PC-3 (cell line): ENCODE results near the gene LAMA3. TPM values are rescaled to one million over a fixed set of nuclear protein-coding genes. Genes with fewer than 3 reads are reported as not detected.

Source experiments
- ATAC-seq: fragments of 200-7000 bp; cut with Tn5 transposase; 2 replicates; pipeline ENCODE4 v1.9.1; 2020; ENCODE audit warnings: mild to moderate bottlenecking, moderate library complexity
- BruUV-seq: library from RNA; stranded (reverse); fragments of 400-500 nt; replicated peaks from 2 replicates; lab custom pipeline; 2021; lab: Mats Ljungman, UMichigan
- CTCF ChIA-PET: fragments of 300-600 bp; sonication (Branson Sonifier 250); formaldehyde crosslinking; loops from one replicate; lab custom pipeline; 2022; ENCODE audit warnings: antibody characterized with exemption; lab: Charles Lee
- POLR2A ChIA-PET: fragments of 300-600 bp; sonication (Branson Sonifier 250); formaldehyde crosslinking; loops from one replicate; lab custom pipeline; 2022; ENCODE audit warnings: antibody characterized with exemption; ENCODE audit not compliant: unreplicated experiment; lab: Charles Lee
- DNase-seq: peaks from one replicate; pipeline ENCODE4 v3.0.0-alpha.2; 2015
- H2AFZ ChIP-seq: fragments of 300-600 bp; sonication (generic); 2 replicates; pipeline ENCODE4 v1.6.0; 2016; ENCODE audit warnings: antibody characterized with exemption, low read length
- H3F3A ChIP-seq: fragments of 300-600 bp; sonication (generic); one replicate; pipeline ENCODE4 v1.6.0; 2017; ENCODE audit warnings: antibody characterized with exemption, low read length, control low read depth, mild to moderate bottlenecking; ENCODE audit not compliant: unreplicated experiment
- H3K27ac ChIP-seq: fragments of 300-600 bp; sonication (generic); 2 replicates; pipeline ENCODE4 v1.5.1; 2016; ENCODE audit warnings: mild to moderate bottlenecking, low read length
- H3K27me3 ChIP-seq: fragments of 300-600 bp; sonication (generic); 2 replicates; pipeline ENCODE4 v1.6.1; 2016; ENCODE audit warnings: low read length, mixed read lengths
- H3K36me3 ChIP-seq: fragments of 300-600 bp; sonication (generic); 2 replicates; pipeline ENCODE4 v1.6.1; 2016; ENCODE audit warnings: low read depth, mixed run types, low read length, mixed read lengths
- H3K4me1 ChIP-seq: fragments of 300-600 bp; sonication (generic); 2 replicates; pipeline ENCODE4 v1.5.1; 2016; ENCODE audit warnings: low read length; ENCODE audit not compliant: insufficient read depth
- H3K4me2 ChIP-seq: fragments of 300-600 bp; sonication (generic); 2 replicates; pipeline ENCODE4 v1.6.0; 2016; ENCODE audit warnings: low read length
- H3K4me3 ChIP-seq: fragments of 300-600 bp; sonication (generic); 2 replicates; pipeline ENCODE4 v1.5.1; 2016; ENCODE audit warnings: mild to moderate bottlenecking, low read length, mixed read lengths
- H3K79me2 ChIP-seq: fragments of 300-600 bp; sonication (generic); 2 replicates; pipeline ENCODE4 v1.6.1; 2017; ENCODE audit warnings: low read length, mixed read lengths
- H3K9ac ChIP-seq: fragments of 300-600 bp; sonication (generic); 2 replicates; pipeline ENCODE4 v1.6.0; 2016; ENCODE audit warnings: mild to moderate bottlenecking, low read length
- H3K9me2 ChIP-seq: fragments of 300-600 bp; sonication (generic); replicated peaks from 2 replicates; pipeline ENCODE4 v1.6.1; 2016; ENCODE audit warnings: mixed run types, low read length, mixed read lengths
- H3K9me3 ChIP-seq: fragments of 300-600 bp; sonication (generic); 2 replicates; pipeline ENCODE4 v1.6.1; 2016; ENCODE audit warnings: low read length, mixed read lengths
- H4K20me1 ChIP-seq: fragments of 300-600 bp; sonication (generic); 2 replicates; pipeline ENCODE4 v1.6.1; 2016; ENCODE audit warnings: low read length, mixed read lengths
- EZH2 ChIP-seq: fragments of 300-600 bp; sonication (generic); IDR thresholded peaks from one replicate; pipeline ENCODE4 v1.6.1; 2017; ENCODE audit warnings: antibody characterized with exemption, mild to moderate bottlenecking, low read length; ENCODE audit not compliant: unreplicated experiment
- EZH2phosphoT487 ChIP-seq: fragments of 300-600 bp; sonication (generic); IDR thresholded peaks from 2 replicates; pipeline ENCODE4 v1.6.1; 2018; ENCODE audit warnings: mild to moderate bottlenecking, antibody characterized with exemption, low read length, borderline replicate concordance
- intact Hi-C: fragments of 100-400 bp; cut with micrococcal nuclease; formaldehyde crosslinking; loops from 2 replicates; pipeline ENCODE4 v1.9.0; 2023
- total RNA-seq: library from RNA; depleted of rRNA; stranded (reverse); fragments of >200 nt; gene quantifications from 2 replicates; pipeline ENCODE4 v1.2.3, GENCODE V29; 2014
- TF ChIP-seq, protein P1 (sequence below): fragments of 300-600 bp; sonication (generic); conservative IDR thresholded peaks from 2 replicates; pipeline ENCODE4 v1.5.1; 2017; ENCODE audit warnings: antibody characterized with exemption, low read depth, mild to moderate bottlenecking, low read length

Gene LAMA3
- total RNA-seq, 1 experiment from 2014 or later: 224 TPM

DNA sequence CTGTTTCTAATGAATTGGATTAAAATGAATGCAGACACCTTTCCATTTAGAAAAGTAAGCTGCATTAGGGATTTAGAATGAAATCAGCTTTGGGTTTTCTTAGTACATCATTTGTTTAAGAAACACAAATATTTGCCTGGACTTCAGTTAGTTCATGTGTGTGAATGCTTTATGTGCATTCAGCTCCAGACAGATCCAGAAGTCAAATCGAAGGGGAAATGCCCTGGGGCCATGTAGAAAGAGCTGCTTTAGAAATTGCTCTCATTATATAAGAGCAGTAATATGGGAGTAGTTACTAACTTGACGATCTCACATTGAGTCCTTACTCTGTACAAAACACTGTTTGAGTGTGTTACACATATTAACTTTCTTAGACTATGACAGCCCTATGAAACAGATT, 237.3 kb downstream of the LAMA3 start:
- Histone ChIP-seq H4K20me1 (no peaks in the 10 kb centered on the region), H3F3A (no peaks in the 10 kb centered on the region), H3K4me1 (no peaks in the 10 kb centered on the region), H3K4me2 (no peak overlapping the region), H3K27me3 (no peaks in the 10 kb centered on the region), H3K9ac (no peak overlapping the region), H3K9me3 (no peaks in the 10 kb centered on the region), H3K27ac (no peak overlapping the region), H3K36me3 (peaks cover 78% of the 10 kb centered on the region), H3K9me2 (no peaks in the 10 kb centered on the region), H3K4me3 (no peak overlapping the region), H3K79me2 (no peaks in the 10 kb centered on the region), H2AFZ (no peak overlapping the region)
- DNase-seq (no peak), ATAC-seq (no peak)
- intact Hi-C loops: no loop called here
- TF ChIP-seq EZH2phosphoT487: no peak
- TF ChIP-seq EZH2: no peak
- TF ChIP-seq, protein P1, sequence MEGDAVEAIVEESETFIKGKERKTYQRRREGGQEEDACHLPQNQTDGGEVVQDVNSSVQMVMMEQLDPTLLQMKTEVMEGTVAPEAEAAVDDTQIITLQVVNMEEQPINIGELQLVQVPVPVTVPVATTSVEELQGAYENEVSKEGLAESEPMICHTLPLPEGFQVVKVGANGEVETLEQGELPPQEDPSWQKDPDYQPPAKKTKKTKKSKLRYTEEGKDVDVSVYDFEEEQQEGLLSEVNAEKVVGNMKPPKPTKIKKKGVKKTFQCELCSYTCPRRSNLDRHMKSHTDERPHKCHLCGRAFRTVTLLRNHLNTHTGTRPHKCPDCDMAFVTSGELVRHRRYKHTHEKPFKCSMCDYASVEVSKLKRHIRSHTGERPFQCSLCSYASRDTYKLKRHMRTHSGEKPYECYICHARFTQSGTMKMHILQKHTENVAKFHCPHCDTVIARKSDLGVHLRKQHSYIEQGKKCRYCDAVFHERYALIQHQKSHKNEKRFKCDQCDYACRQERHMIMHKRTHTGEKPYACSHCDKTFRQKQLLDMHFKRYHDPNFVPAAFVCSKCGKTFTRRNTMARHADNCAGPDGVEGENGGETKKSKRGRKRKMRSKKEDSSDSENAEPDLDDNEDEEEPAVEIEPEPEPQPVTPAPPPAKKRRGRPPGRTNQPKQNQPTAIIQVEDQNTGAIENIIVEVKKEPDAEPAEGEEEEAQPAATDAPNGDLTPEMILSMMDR: no peak
- ChIA-PET CTCF (no interaction called here), POLR2A (no interaction called here)
- no TSS peak for BruUV-seq

DNA sequence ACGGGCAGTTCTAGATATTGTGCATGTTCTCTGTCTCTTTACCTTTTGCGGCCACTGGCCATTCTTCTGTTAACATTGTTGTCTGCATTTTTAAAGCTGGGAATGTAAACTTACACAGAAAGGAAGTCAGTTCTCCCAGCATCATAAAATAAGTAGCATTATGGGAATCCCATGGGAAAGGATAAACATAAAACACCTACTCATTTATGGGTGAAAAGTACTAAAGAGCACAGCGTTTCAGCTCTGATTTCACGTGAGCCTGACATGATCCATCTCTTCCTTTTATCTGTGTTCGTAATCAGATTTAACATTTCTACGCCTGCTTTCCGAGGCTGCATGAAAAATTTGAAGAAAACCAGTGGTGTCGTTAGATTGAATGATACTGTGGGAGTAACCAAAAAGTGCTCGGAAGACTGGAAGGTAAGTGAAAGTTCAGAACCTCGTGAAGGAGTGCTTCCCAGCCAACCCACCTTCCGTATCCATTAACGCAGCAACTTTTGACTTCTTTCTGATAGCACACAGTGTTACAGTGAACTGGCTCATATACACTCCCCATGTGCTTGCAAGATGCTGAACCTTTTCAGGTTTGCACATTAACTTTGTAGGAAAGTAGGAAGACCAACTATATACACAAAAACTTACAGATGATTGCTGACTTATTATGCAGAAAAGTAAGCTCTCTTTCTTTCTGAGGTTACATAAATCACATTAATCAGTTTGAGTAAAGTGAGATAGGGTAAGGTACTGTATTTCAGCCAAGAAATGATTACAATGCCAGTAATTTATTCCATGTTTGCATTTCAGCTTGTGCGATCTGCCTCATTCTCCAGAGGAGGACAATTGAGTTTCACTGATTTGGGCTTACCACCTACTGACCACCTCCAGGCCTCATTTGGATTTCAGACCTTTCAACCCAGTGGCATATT, 238.8 kb downstream of the LAMA3 start:
- Histone ChIP-seq H3K9ac (no peak overlapping the region), H3F3A (no peaks in the 10 kb centered on the region), H3K4me3 (no peak overlapping the region), H4K20me1 (no peaks in the 10 kb centered on the region), H3K27ac (no peak overlapping the region), H3K4me1 (no peaks in the 10 kb centered on the region), H3K36me3 (peaks cover 77% of the 10 kb centered on the region), H2AFZ (no peak overlapping the region), H3K9me2 (no peaks in the 10 kb centered on the region), H3K79me2 (no peaks in the 10 kb centered on the region), H3K27me3 (no peaks in the 10 kb centered on the region), H3K9me3 (no peaks in the 10 kb centered on the region), H3K4me2 (no peak overlapping the region)
- no peak for DNase-seq
- intact Hi-C loops: no loop called here
- TF ChIP-seq, protein P1: no peak
- TF ChIP-seq EZH2: no peak
- TF ChIP-seq EZH2phosphoT487: no peak
- no peak for ATAC-seq
- BruUV-seq: no TSS peak
- ChIA-PET POLR2A (no interaction called here), CTCF (no interaction called here)

DNA sequence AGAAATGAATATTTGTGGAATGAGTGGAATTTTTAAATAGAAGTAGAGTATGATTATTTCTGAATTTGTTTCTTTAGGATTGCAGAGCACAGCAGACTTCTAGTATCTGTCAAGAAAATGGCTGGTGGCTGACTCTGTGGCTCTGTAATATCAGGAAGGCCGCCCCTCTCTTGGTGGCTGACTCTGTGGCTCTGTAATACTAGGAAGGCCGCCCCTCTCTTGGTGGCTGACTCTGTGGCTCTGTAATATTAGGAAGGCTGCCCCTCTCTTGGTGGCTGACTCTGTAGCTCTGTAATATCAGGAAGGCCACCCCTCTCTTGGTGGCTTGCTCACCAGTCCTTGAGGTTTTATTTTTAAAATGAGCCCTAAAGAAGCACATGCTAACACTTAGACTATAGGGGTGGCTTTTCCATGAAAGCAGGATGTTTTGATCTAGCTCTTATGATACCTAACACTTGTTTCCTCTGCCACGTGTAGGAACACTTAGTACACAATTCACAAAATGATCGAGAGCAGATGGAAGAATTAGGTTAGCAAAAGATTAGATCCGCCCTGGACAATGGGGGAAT, 240.2 kb downstream of the LAMA3 start:
- DNase-seq (no peak), ATAC-seq (no peak)
- Histone ChIP-seq H3F3A (peaks cover under 1% of the 10 kb centered on the region), H3K4me3 (no peak overlapping the region), H2AFZ (no peak overlapping the region), H3K9ac (no peak overlapping the region), H3K79me2 (no peaks in the 10 kb centered on the region), H3K4me1 (no peaks in the 10 kb centered on the region), H3K36me3 (peaks cover 85% of the 10 kb centered on the region), H3K9me2 (no peaks in the 10 kb centered on the region), H3K4me2 (no peak overlapping the region), H3K9me3 (no peaks in the 10 kb centered on the region), H3K27ac (no peak overlapping the region), H4K20me1 (no peaks in the 10 kb centered on the region), H3K27me3 (no peaks in the 10 kb centered on the region)
- TF ChIP-seq, protein P1: no peak
- TF ChIP-seq EZH2phosphoT487 (no peak), EZH2 (no peak)
- intact Hi-C loops: no loop called here
- ChIA-PET POLR2A (no interaction called here), CTCF (no interaction called here)
- BruUV-seq: no TSS peak
